Measurements from ENCODE around the gene NDUFA3.

Gene NDUFA3

DNA sequence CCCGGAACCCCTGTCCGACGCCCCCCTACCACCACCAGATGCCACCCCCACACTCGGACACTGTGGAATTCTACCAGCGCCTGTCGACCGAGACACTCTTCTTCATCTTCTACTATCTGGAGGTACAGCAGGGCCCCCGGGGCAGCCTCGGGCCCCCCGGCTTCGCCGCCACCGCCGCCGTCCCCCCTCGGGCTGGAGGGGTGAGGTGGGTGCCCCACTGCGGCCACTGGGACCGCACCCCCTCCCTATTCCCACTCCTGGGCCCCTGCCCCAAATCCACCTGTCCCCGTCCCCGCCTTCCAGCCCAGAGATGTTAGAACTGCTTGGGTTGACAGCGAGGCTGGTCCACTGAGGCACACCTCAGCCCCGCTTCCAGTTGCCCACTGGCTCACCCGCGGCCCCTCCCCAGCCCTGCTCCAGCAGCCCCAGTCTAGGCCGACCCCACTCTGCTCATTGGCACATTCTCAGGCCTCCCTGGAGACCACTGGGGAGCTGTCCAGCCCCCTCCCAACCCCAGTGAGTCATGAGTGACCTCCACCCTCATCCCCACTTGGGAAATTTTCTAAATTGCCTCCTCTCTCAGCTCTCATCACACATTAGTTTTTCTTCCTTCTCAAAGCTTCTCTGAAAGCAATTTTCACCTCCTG, 50.3 kb downstream of the NDUFA3 start:
- TF ChIP-seq, protein P1, sequence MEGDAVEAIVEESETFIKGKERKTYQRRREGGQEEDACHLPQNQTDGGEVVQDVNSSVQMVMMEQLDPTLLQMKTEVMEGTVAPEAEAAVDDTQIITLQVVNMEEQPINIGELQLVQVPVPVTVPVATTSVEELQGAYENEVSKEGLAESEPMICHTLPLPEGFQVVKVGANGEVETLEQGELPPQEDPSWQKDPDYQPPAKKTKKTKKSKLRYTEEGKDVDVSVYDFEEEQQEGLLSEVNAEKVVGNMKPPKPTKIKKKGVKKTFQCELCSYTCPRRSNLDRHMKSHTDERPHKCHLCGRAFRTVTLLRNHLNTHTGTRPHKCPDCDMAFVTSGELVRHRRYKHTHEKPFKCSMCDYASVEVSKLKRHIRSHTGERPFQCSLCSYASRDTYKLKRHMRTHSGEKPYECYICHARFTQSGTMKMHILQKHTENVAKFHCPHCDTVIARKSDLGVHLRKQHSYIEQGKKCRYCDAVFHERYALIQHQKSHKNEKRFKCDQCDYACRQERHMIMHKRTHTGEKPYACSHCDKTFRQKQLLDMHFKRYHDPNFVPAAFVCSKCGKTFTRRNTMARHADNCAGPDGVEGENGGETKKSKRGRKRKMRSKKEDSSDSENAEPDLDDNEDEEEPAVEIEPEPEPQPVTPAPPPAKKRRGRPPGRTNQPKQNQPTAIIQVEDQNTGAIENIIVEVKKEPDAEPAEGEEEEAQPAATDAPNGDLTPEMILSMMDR (IDR thresholded peaks at IDR 0.05; ENCODE audit: insufficient read depth, missing control alignments) = no peak
- DNase-seq (ENCODE audit: insufficient read length, low spot score) = no peak
- FAIRE-seq = no peak

- DNase-seq (ENCODE audit: insufficient read length, low spot score) = no peak
- no peak for FAIRE-seq
- TF ChIP-seq, protein P1 (IDR thresholded peaks at IDR 0.05; ENCODE audit: insufficient read depth, missing control alignments) = no peak
Observed at GRCh38 chr19:54153731-54154326, 51.2 kb downstream of the NDUFA3 start.

- DNase-seq (ENCODE audit: insufficient read length, low spot score) = no peak
- FAIRE-seq = no peak
- TF ChIP-seq, protein P1 (IDR thresholded peaks at IDR 0.05; ENCODE audit: insufficient read depth, missing control alignments) = no peak
Observed at GRCh38 chr19:54154603-54155345, 52.1 kb downstream of the NDUFA3 start.

DNA sequence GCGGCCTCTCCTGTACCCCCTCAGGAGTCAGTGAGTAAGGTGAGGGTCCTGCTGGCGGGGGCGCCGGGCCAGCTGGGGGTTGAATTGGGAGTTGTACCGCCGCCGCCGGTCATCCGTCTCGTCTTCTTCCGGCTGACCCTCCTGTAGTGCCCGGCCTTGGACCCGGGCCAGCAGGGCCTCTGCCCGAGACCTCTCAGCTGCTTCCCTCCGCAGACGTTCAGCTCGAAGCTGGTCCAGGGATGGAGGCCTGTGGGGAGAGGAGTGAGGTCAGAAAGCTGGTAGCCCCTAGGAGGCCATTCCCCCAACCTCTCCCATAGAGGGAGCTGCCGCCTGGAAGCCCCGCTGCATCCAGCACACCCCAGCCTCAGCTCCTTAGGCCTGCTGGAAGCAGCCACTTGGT, 53.0 kb downstream of the NDUFA3 start:
- DNase-seq (ENCODE audit: insufficient read length, low spot score) (no peak), FAIRE-seq (no peak)
- TF ChIP-seq, protein P1 (IDR thresholded peaks at IDR 0.05; ENCODE audit: insufficient read depth, missing control alignments) = no peak

- no peak for FAIRE-seq
- no peak for DNase-seq (ENCODE audit: insufficient read length, low spot score)
- TF ChIP-seq, protein P1 (IDR thresholded peaks at IDR 0.05; ENCODE audit: insufficient read depth, missing control alignments) = no peak
Observed at GRCh38 chr19:54156490-54156889, 53.8 kb downstream of the NDUFA3 start.

DNA sequence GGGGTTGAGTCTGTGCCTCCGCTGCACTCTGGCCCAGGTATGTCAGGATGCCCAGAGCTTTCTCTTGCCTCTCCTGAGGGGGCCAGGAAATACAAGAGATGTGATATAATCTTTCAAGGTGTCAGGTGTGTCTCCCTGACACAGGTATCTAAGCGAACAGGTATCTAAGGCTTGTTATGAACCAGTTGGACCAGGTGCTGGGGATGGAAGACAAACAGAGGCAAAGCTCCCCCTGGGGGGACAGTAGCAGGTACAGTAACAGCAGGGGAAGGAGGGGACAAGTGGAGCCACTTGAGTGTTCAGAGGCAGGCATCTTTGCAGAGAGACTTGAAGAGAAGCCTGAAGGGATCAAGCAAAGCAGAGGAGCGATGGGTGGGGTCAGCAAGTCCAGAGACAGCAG, 54.3 kb downstream of the NDUFA3 start:
- DNase-seq (ENCODE audit: insufficient read length, low spot score) (no peak), FAIRE-seq (no peak)
- TF ChIP-seq, protein P1 (IDR thresholded peaks at IDR 0.05; ENCODE audit: insufficient read depth, missing control alignments) = no peak

All from D721Med (cell line).